ENCODE results near the gene SPATA9. TPM values are rescaled to one million over a fixed set of nuclear protein-coding genes. Genes with fewer than 3 reads are reported as not detected.
"Not testable (repeated sequence)": the region's sequence is repeated elsewhere in the genome, so short reads cannot be mapped to it uniquely, and the experiment has no call there.

The SPATA9 gene
- total RNA-seq, 1 donor from 2014 or later, result 0.82 TPM

GRCh38 chr5:95647886-95648860 lies 34.6 kb downstream of the SPATA9 start:
- no peak for FAIRE-seq
- no peak for DNase-seq (ENCODE audit: low spot score in 2 of 2)

DNA sequence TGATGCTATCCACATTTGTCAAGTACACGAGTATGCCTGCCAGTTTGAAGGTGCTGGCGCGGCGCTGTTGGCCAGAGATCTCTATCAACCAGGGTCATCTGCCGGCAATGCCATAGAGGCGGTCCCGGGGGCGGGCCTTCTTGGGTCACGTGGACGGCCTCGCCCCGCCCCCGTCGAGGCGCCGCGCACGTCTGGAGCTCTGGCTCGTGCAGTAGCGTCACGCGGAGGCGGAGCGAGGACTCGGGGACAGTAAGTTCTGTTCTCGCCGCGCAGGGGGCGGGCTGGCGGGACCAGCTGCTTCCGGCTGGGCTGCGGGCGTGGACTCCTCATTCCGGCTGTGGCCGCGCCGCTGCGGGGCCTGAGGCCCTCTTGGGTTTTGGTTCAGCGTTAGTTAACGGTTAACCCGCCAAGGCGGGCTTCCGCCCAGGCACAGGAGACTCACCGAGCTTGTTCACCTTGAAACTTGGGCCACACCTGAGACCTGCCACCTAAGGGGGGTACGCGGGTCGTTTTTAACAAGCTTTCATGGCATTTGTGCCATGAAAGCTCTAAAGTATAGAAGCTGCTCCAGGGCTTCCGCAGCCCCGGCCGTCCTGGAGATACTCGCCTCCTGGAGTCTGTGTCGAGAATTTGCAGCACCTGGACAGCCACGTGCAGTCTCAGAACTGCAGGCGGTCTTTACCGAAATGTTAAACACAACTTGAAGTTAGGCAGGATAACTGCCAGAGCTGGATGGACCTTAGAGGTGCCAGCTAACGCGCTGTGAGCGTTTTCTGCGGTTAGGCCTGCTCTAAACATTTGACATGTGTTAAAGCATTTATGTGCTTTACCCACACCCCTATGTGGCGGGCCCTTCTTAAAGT lies 36.0 kb downstream of the SPATA9 start, which contains the start of gene RFESD:
TSS of gene RFESD (plus strand) at position 209 of the 863 bp plus-strand sequence. CDS start 5,495 bp downstream, outside the sequence.
- FAIRE-seq (peak; percentile 17), DNase-seq (ENCODE audit: low spot score in 2 of 2) (peak; percentile 83 to 89)

GRCh38 chr5:95646226-95646568 lies 36.6 kb downstream of the SPATA9 start:
- not testable (repeated sequence) for FAIRE-seq; DNase-seq (ENCODE audit: low spot score in 2 of 2)

DNA sequence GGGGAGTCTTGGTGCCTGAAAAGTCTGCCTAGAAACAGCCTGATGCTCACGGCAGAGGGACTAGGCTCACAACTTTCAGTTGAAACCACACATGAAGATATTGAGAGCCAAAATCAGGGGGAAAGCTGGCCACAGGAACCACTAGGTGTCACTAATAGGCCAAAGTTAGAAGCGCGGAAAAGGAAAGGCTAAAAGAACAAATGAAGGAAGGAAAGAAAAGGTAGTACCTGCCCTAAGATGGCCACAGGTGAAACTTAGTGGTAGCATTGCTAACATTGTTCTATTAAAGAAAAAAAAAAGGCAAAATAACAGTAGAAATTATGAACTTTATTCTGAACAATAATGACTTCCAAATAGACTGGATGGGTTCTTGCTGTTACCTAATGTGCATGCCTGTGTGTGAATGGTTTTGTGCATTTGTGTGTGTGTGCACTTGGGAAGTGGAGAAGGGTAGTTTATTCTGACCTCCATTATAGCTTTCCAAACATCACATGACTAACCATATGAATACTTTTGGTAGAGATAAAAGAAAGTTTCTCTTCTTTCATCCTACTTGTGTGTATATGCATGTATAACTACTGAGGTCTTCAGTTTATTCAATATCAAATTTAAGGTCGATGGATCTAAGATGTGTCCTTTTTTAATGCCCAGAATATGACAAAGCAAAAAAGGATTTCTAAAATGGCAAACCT lies 38.3 kb downstream of the SPATA9 start:
- FAIRE-seq (no peak), DNase-seq (ENCODE audit: low spot score in 2 of 2) (peak in 1 of 2 donors; percentile 31)

- DNase-seq (ENCODE audit: low spot score in 2 of 2), result no peak
- no peak for FAIRE-seq
Observed at GRCh38 chr5:95643152-95643551, 39.6 kb downstream of the SPATA9 start.

GRCh38 chr5:95641741-95642220 lies 41.0 kb downstream of the SPATA9 start:
- no peak for FAIRE-seq
- DNase-seq (ENCODE audit: low spot score in 2 of 2), result no peak

DNA sequence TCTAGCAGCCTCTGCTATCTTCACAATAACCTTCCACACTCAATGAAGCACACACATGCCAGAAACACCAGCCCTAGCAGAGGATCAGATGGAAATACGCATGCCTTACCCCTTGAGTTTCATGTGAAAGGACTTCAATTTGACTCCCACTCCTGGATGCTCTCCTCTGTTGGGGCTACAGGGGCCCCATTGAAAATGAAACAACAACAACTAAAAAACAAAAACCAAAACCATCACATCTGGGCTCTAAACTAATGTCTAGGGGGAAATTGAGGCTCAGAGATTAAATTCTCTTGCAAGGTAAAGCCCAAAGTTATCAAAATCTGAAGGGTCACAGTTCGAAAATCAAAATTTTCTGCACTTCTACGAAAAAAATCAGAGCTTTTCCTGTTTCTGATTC lies 44.2 kb downstream of the SPATA9 start:
- DNase-seq (ENCODE audit: low spot score in 2 of 2) (no peak), FAIRE-seq (no peak)

DNA sequence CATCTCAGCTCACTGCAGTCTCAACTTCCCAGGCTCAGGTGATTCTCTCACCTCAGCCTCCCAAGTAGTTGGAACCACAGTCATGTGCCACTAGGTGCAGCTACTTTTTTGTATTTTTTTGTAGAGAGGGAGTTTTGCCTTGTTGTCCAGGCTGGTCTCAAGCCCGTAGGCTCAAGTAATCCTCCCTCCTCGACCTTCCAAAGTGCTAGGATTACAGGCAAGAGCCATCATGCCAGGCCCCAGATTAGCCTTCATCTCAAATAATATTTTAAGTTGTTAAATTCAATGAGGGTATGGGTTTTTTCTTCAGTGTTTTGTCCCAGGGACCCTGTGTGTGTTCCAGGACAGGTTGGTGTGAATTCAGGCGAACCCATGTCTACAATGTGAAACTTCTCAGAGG lies 48.7 kb downstream of the SPATA9 start:
- FAIRE-seq, result no peak

GRCh38 chr5:95633671-95634070 lies 49.1 kb downstream of the SPATA9 start:
- no peak for FAIRE-seq
- no peak for DNase-seq (ENCODE audit: low spot score in 2 of 2)

More for the DNA sequence above, 48.7 kb downstream of the SPATA9 start:
- DNase-seq (ENCODE audit: low spot score in 2 of 2), result no peak

DNA sequence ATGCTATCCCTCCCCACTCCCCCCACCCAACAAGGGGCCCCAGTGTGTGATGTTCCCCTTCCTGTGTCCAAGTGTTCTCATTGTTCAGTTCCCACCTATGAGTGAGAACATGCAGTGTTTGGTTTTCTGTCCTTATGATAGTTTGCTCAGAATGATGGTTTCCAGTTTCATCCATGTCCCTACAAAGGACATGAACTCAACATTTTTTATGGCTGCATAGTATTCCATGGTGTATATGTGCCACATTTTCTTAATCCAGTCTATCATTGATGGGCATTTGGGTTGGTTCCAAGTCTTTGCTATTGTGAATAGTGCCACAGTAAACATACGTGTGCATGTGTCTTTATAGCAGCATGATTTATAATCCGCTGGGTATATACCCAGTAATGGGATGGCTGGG lies 49.8 kb downstream of the SPATA9 start:
- DNase-seq (ENCODE audit: low spot score in 2 of 2); FAIRE-seq: not testable (repeated sequence)

GRCh38 chr5:95631991-95632675 lies 50.7 kb downstream of the SPATA9 start:
- no peak for FAIRE-seq
- DNase-seq (ENCODE audit: low spot score in 2 of 2), result no peak

- no peak for DNase-seq (ENCODE audit: low spot score in 2 of 2)
- no peak for FAIRE-seq
Observed at GRCh38 chr5:95631255-95631958, 51.4 kb downstream of the SPATA9 start.

DNA sequence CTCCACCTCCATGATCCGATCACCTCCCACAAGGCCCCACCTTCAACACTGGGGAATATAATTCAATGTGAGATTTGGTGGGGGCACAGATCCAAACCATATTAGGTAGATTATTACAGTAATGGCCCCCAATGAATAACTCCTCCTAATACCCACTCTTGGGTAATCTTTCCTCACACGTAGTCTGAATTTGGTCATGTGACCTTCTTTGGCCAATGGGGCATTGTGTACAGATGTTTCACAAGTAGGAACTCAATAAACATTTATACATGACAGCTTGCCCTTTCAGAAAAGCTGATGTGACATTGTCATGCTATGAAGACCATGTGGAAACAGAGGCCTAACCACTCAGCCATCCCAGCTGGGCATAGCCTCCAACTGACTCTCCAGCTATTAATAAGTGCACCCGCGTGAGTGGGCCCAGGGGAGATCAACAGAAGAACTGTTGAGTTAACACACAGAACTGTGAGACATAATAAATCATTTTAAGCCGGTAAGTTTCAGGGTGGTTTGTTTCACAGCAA lies 52.3 kb downstream of the SPATA9 start:
- no peak for DNase-seq (ENCODE audit: low spot score in 2 of 2)
- no peak for FAIRE-seq

- FAIRE-seq, result no peak
- DNase-seq (ENCODE audit: low spot score in 2 of 2), result no peak
Observed at GRCh38 chr5:95628933-95629332, 53.9 kb downstream of the SPATA9 start.

DNA sequence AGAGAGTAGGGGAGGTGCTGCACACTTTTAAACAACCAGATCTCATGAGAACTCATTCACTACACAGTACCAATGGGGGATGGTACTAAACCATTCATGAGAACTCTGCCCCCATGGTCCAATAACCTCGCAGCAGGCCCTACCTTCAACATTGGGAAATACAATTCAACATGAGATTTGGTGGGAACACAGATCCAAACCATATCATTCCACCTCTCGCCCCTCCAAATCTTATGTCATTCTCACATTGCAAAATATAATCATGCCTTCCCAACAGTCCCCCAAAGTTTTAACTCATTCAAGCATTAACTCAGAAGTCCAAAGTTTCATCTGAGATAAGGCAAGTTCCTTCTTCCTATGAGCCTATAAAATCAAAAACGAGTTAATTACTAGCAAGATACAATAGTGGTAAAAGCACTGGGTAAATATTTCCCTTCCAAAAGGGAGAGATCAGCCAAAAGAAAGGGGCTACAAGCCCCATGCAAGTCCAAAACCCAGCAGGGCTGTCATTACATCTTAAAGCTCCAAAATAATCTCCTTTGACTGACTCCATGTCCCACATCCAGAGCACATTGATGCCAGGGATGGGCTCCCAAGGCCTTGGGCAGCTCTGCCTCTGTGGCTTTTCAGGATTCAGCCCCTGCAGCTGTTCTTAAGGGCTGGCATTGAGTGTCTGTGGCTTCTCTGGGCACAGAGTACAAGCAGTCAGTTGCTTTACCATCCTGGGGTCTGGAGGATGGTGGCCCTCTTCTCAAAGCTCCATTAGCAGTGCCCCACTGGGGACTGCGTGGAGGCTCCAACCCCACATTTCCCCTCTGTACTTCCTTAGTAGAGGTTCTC lies 54.6 kb downstream of the SPATA9 start:
- no peak for FAIRE-seq

GRCh38 chr5:95626701-95627100 lies 56.1 kb downstream of the SPATA9 start:
- DNase-seq (ENCODE audit: low spot score in 2 of 2), result no peak
- no peak for FAIRE-seq

More for the DNA sequence above, 54.6 kb downstream of the SPATA9 start:
- DNase-seq (ENCODE audit: low spot score in 2 of 2), result no peak

- no peak for DNase-seq (ENCODE audit: low spot score in 2 of 2)
- no peak for FAIRE-seq
Observed at GRCh38 chr5:95624368-95624767, 58.4 kb downstream of the SPATA9 start.

DNA sequence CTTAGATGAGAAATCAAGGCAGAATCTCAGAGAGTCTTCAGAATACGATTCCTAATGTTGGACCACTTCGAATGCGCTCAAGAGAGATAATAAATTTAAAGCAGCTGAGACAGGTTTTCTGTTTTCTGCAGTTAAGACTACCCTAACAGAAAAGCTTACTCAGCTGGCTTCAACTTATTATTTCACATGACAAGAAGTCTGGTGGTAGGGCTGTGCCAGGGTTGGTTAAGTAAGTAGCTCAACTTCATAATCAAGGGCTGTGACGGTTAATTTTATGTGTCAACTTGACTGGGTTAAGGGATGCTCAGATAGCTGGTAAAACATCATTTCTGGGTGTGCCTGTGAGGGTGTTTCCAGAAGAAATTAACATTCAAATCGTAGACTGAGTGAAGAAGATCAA lies 59.1 kb downstream of the SPATA9 start:
- DNase-seq (ENCODE audit: low spot score in 2 of 2), result no peak
- FAIRE-seq, result no peak
